Caco-2 (cell line): ENCODE measurements around the gene RNFT2. TPM values are rescaled to one million over a fixed set of nuclear protein-coding genes. Genes with fewer than 3 reads are reported as not detected.

Source experiments
- BruUV-seq: library from RNA; stranded (reverse); fragments of 400-500 nt; replicated peaks from 2 replicates; lab custom pipeline; 2021; lab: Mats Ljungman, UMichigan
- CTCF ChIA-PET: fragments of 300-600 bp; sonication (Branson Sonifier 250); formaldehyde crosslinking; loops from one replicate; lab custom pipeline; 2022; ENCODE audit warnings: antibody characterized with exemption; lab: Charles Lee
- POLR2A ChIA-PET: fragments of 300-600 bp; sonication (Branson Sonifier 250); formaldehyde crosslinking; loops from one replicate; lab custom pipeline; 2022; ENCODE audit warnings: antibody characterized with exemption; lab: Charles Lee
- DNase-seq, 2 experiments: peaks; one replicate each; pipeline versions ENCODE4 v3.0.0 to v3.0.0-alpha.2; 2020 to 2022
- H3K27me3 ChIP-seq: replicated peaks from 2 replicates; pipeline ENCODE4 v1.6.0; 2011; ENCODE audit warnings: low read length; ENCODE audit not compliant: control insufficient read depth, insufficient read depth
- H3K36me3 ChIP-seq: 2 replicates; pipeline ENCODE4 v1.5.1; 2011; ENCODE audit warnings: low read length; ENCODE audit not compliant: control insufficient read depth, insufficient read depth
- H3K4me1 ChIP-seq: fragments of 250-450 bp; sonication (Bioruptor Pico); 2 replicates; pipeline ENCODE4 v1.5.1; 2020; ENCODE audit warnings: mild to moderate bottlenecking
- H3K4me3 ChIP-seq: 2 replicates; pipeline ENCODE4 v1.5.1; 2011; ENCODE audit warnings: low read depth, mild to moderate bottlenecking, control low read depth, low read length
- H3K9me3 ChIP-seq: fragments of 250-450 bp; sonication (Bioruptor Pico); 2 replicates; pipeline ENCODE4 v1.5.1; 2020; ENCODE audit warnings: mild to moderate bottlenecking, moderate library complexity
- H3K27ac Mint-ChIP-seq: one replicate; pipeline ENCODE4 v1.8.0; 2022; ENCODE audit warnings: mixed read lengths; ENCODE audit not compliant: unreplicated experiment
- H3K27me3 Mint-ChIP-seq: one replicate; pipeline ENCODE4 v1.8.0; 2022; ENCODE audit warnings: mixed read lengths; ENCODE audit not compliant: insufficient read depth, unreplicated experiment
- H3K36me3 Mint-ChIP-seq: one replicate; pipeline ENCODE4 v1.8.0; 2022; ENCODE audit warnings: mild to moderate bottlenecking, mixed read lengths; ENCODE audit not compliant: insufficient read depth, unreplicated experiment
- H3K4me1 Mint-ChIP-seq: one replicate; pipeline ENCODE4 v1.8.0; 2022; ENCODE audit warnings: low read depth, mixed read lengths; ENCODE audit not compliant: unreplicated experiment
- H3K4me3 Mint-ChIP-seq: one replicate; pipeline ENCODE4 v1.8.0; 2022; ENCODE audit warnings: mild to moderate bottlenecking, moderate library complexity, mixed read lengths; ENCODE audit not compliant: unreplicated experiment
- H3K9me3 Mint-ChIP-seq: one replicate; pipeline ENCODE4 v1.8.0; 2022; ENCODE audit warnings: mixed read lengths; ENCODE audit not compliant: unreplicated experiment
- intact Hi-C: fragments of 100-400 bp; cut with micrococcal nuclease; formaldehyde crosslinking; loops from one replicate; pipeline ENCODE4 v1.10.0; 2022; ENCODE audit not compliant: unreplicated experiment
- total RNA-seq: library from RNA; stranded (reverse); gene quantifications from 2 replicates; pipeline ENCODE4 v1.2.3, GENCODE V29; 2022
- TF ChIP-seq, protein P1 (sequence below), 2 experiments: fragments of 200-600 bp in 1 of 2; IDR thresholded peaks; 1 replicate in 1 of 2; 2 replicates in 1 of 2; pipeline versions ENCODE4 v1.5.1 to v1.8.0; 2011 to 2022; ENCODE audit warnings: antibody characterized with exemption in 1 of 2, control low read depth in 1 of 2, inconsistent platforms in 1 of 2, low read depth in 1 of 2, low read length in 1 of 2, mild to moderate bottlenecking in 1 of 2, moderate library complexity in 1 of 2; ENCODE audit not compliant: insufficient read depth in 1 of 2, severe bottlenecking in 1 of 2, unreplicated experiment in 1 of 2

The RNFT2 gene
- total RNA-seq, 1 experiment from 2014 or later: 11.6 TPM

DNA sequence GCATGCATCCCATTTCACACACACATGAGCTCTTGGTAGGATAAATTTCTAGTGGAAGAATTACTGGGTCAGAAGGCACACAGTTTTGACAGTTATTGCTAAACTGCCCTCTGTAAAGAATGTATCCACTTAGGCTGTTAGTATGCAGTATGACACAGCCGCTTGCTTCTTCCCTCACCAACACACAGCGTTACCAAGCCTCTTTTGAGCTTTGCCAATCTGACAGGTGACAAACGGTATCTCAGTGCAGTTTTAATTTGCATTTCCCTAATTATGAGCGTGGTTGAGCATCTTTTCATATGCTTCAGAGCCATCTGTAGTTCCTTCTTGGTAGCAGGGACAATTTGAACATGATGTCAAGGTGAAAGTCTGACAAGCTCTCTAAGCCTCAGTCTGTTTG is 100.2 kb downstream of the RNFT2 start:
- no peak for DNase-seq
- TF ChIP-seq, protein P1, sequence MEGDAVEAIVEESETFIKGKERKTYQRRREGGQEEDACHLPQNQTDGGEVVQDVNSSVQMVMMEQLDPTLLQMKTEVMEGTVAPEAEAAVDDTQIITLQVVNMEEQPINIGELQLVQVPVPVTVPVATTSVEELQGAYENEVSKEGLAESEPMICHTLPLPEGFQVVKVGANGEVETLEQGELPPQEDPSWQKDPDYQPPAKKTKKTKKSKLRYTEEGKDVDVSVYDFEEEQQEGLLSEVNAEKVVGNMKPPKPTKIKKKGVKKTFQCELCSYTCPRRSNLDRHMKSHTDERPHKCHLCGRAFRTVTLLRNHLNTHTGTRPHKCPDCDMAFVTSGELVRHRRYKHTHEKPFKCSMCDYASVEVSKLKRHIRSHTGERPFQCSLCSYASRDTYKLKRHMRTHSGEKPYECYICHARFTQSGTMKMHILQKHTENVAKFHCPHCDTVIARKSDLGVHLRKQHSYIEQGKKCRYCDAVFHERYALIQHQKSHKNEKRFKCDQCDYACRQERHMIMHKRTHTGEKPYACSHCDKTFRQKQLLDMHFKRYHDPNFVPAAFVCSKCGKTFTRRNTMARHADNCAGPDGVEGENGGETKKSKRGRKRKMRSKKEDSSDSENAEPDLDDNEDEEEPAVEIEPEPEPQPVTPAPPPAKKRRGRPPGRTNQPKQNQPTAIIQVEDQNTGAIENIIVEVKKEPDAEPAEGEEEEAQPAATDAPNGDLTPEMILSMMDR (IDR thresholded peaks at IDR 0.05; ENCODE audit: insufficient read depth in 1 of 2, low read depth in 1 of 2, low read length in 1 of 2, severe bottlenecking in 1 of 2, unreplicated experiment in 1 of 2): no peak
- ChIA-PET CTCF (no interaction called here), POLR2A (no interaction called here)
- no peaks in the 10 kb centered on the region for H3K36me3 Mint-ChIP-seq
- H3K27me3 Mint-ChIP-seq: no peaks in the 10 kb centered on the region
- no peaks in the 10 kb centered on the region for H3K9me3 Mint-ChIP-seq
- intact Hi-C loops: no loop called here
- Histone ChIP-seq H3K9me3 (no peaks in the 10 kb centered on the region), H3K4me3 (no peak overlapping the region), H3K4me1 (no peaks in the 10 kb centered on the region), H3K36me3 (no peaks in the 10 kb centered on the region), H3K27me3 (no peaks in the 10 kb centered on the region)
- no peak overlapping the region for H3K27ac Mint-ChIP-seq
- no peaks in the 10 kb centered on the region for H3K4me1 Mint-ChIP-seq
- no TSS peak for BruUV-seq
- no peak overlapping the region for H3K4me3 Mint-ChIP-seq

DNA sequence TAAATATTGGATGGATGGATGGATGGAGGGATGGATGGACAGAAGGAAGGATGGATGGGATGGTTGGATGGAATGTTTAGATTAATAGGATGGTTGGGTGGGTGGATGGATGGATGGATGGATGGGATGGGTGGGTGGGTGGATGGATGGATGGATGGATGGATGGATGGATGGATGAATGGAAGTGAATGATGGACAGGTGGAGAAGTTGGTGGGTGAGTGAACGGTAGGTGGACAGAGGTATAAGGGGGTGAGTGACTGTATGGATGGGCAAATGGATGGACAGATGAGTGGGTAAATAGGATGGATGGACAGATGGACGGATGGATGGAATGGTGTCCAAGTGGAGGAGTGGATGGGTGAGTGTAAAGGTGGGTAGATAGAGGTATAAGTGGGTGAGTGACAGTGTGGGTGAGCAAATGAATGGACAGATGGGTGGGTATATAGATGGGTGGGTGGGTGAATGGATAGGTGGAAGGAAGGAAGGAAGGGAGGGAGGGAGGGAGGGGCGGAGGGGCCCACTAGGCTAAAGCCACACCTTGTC is 101.2 kb downstream of the RNFT2 start:
- Mint-ChIP-seq H3K27ac (no peak overlapping the region), H3K4me3 (no peak overlapping the region), H3K4me1 (no peaks in the 10 kb centered on the region), H3K9me3 (no peaks in the 10 kb centered on the region), H3K36me3 (no peaks in the 10 kb centered on the region), H3K27me3 (no peaks in the 10 kb centered on the region)
- TF ChIP-seq, protein P1 (IDR thresholded peaks at IDR 0.05; ENCODE audit: insufficient read depth in 1 of 2, low read depth in 1 of 2, low read length in 1 of 2, severe bottlenecking in 1 of 2, unreplicated experiment in 1 of 2): no peak
- Histone ChIP-seq H3K36me3 (no peaks in the 10 kb centered on the region), H3K9me3 (no peaks in the 10 kb centered on the region), H3K4me3 (no peak overlapping the region), H3K4me1 (no peaks in the 10 kb centered on the region), H3K27me3 (no peaks in the 10 kb centered on the region)
- no peak for DNase-seq
- BruUV-seq: no TSS peak
- intact Hi-C loops: no loop called here
- ChIA-PET CTCF (no interaction called here), POLR2A (no interaction called here)

DNA sequence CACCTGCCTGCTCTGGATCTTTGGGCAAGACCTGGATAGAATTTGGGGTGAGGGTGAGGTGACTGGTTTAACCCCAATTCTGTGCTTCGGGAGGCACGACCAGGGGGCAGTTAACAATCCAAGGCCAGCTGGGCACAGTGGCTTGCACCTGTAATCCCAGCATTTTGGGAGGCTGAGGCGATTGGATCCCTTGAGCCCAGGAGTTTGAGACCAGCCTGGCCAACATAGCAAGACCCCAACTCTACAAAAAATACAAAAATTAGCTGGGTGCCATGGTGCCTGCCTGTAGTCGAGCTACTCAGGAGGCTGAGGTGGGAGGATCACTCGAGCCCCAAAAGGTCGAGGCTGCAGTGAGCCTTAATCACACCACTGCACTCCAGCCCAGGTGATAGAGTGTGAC is 105.0 kb downstream of the RNFT2 start:
- ChIA-PET POLR2A (no interaction called here), CTCF (no interaction called here)
- Mint-ChIP-seq H3K27ac (no peak overlapping the region), H3K36me3 (no peaks in the 10 kb centered on the region), H3K9me3 (no peaks in the 10 kb centered on the region), H3K4me3 (no peak overlapping the region), H3K27me3 (no peaks in the 10 kb centered on the region), H3K4me1 (no peaks in the 10 kb centered on the region)
- Histone ChIP-seq H3K27me3 (no peaks in the 10 kb centered on the region), H3K9me3 (no peaks in the 10 kb centered on the region), H3K4me3 (no peak overlapping the region), H3K36me3 (no peaks in the 10 kb centered on the region), H3K4me1 (no peaks in the 10 kb centered on the region)
- DNase-seq: no peak
- TF ChIP-seq, protein P1 (IDR thresholded peaks at IDR 0.05; ENCODE audit: insufficient read depth in 1 of 2, low read depth in 1 of 2, low read length in 1 of 2, severe bottlenecking in 1 of 2, unreplicated experiment in 1 of 2): no peak
- BruUV-seq: no TSS peak
- intact Hi-C loops: no loop called here
